ENCODE results near the gene TBCD. TPM values are rescaled to one million over a fixed set of nuclear protein-coding genes. Genes with fewer than 3 reads are reported as not detected.

Gene TBCD
- total RNA-seq, 2 experiments from 2014 or later = 71.8 to 75.3 TPM

DNA sequence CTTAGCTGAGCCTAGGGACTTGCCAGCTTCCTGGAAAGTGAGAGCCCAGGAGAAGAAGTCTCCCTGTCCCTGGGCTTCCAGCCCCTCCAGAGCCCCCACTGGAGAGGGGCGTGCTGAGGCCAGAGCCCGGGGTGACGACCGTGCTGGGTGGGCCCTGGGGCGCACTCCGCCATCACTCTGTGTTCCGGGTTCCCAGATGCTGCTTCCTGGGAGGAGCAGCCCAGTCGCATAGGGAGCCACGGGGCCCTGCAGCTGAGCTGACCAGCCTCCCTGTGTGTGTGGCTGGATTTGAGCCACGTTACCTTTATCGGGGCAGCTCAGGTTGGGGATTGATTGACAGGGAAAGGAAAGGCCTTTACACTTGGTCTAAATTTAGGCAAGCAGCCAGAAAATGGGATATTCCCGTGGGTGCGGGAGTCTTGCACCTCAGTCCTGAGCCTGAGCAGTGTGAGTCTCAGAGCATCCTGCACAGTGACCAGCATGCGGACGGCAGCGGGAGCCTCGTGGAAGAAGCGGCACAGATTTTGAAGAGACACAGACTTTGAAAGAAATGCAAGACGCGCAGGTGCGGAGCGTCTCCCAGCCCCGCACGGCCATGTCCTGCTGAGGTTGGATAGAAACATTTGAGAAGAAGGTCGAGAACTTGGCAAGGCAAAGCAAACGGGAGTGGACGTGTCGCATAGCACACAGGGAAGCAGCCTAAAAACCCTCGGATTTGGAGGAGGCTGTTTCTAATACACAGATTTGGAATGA lies 139.2 kb downstream of the TBCD start:
- no peak overlapping the region for H3K4me3 Mint-ChIP-seq
- DNase-seq = no peak
- no peaks in the 10 kb centered on the region for H3K27me3 Mint-ChIP-seq (ENCODE audit: low read depth)
- H3K27ac Mint-ChIP-seq = no peak overlapping the region
- H3K36me3 Mint-ChIP-seq (ENCODE audit: low read depth) = peaks cover 6% of the 10 kb centered on the region
- CTCF ChIA-PET = no interaction called here
- H3K4me1 Mint-ChIP-seq (ENCODE audit: low read depth) = peaks cover 37% of the 10 kb centered on the region
- intact Hi-C loops (cut with micrococcal nuclease) = loop anchor here (5.0 kb wide), 1 partner anchor 191 kb away; no protein-coding TSS in a partner anchor
- no peaks in the 10 kb centered on the region for H3K9me3 Mint-ChIP-seq

DNA sequence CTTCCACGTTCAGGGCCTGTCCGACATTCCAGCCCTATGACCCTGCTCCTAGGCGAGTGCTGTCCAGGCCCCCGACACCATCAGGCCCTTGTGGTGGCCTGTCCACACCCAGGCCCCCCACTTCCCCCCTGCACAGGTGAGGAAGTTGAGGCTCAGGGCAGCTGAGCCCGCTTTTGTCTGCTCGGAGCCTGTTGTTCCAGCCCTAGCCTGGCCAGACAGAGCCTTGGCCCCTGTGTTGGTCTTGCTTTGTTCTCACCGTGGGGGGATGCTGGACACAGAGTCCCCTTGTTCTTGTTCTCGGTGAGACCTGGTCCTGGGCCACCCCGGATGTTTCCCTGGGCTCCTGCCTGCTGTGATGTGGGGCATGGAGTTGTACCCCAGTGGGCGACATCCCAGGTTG lies 140.0 kb downstream of the TBCD start:
- H3K4me1 Mint-ChIP-seq (ENCODE audit: low read depth) = peaks cover 37% of the 10 kb centered on the region
- no peak for DNase-seq
- CTCF ChIA-PET = no interaction called here
- H3K4me3 Mint-ChIP-seq = no peak overlapping the region
- peaks cover 8% of the 10 kb centered on the region for H3K36me3 Mint-ChIP-seq (ENCODE audit: low read depth)
- H3K27me3 Mint-ChIP-seq (ENCODE audit: low read depth) = no peaks in the 10 kb centered on the region
- H3K27ac Mint-ChIP-seq = no peak overlapping the region
- intact Hi-C loops (cut with micrococcal nuclease) = loop anchor here (5.0 kb wide), 1 partner anchor 190 kb away; no protein-coding TSS in a partner anchor
- H3K9me3 Mint-ChIP-seq = no peaks in the 10 kb centered on the region

DNA sequence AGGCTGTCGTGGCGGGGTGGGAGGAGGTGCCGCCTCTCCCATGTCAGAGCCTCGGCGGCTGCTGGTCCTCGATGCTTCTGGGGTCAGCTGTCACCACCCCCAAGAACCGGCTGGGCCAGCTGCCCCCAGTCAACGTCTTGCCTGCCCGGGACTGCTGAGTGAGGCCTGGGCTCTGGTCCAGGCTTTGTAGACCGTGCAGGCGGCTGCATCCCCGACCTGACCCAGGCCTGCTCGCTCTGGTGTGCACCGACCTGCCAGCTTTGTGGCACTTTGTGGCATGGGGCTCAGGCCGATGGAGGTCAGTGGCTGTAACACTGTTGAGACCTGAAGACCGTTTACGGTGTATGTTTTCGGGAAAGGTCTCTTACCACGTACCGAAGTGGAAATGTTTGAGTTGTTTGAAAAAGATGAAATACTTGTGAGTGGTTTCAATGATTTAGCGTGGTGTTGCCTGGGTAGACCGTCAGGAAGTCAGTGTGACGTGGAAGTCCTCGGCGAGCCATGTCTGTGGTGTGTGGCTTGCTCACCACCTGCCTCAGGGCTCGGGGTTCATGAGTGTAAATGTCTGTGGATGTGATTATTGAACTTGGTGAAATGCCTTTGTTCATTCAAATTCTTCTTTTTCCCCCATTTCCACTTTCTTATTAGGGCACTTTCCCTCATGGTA lies 141.2 kb downstream of the TBCD start:
- peak; percentile 77 for DNase-seq
- intact Hi-C loops (cut with micrococcal nuclease) = loop anchor here (1.0 to 5.0 kb wide), 3 partner anchors 8 to 189 kb away; no protein-coding TSS in a partner anchor
- no peaks in the 10 kb centered on the region for H3K27me3 Mint-ChIP-seq (ENCODE audit: low read depth)
- peaks cover 39% of the 10 kb centered on the region for H3K4me1 Mint-ChIP-seq (ENCODE audit: low read depth)
- CTCF ChIA-PET = interaction anchor here (0.5 to 1.0 kb wide), 2 partner anchors 97 to 129 kb away, joined by 3 read pairs; no protein-coding TSS in a partner anchor
- H3K9me3 Mint-ChIP-seq = no peaks in the 10 kb centered on the region
- H3K36me3 Mint-ChIP-seq (ENCODE audit: low read depth) = peaks cover 10% of the 10 kb centered on the region
- peak overlapping the region; percentile 67 for H3K4me3 Mint-ChIP-seq
- H3K27ac Mint-ChIP-seq = peak overlapping the region; percentile 83

DNA sequence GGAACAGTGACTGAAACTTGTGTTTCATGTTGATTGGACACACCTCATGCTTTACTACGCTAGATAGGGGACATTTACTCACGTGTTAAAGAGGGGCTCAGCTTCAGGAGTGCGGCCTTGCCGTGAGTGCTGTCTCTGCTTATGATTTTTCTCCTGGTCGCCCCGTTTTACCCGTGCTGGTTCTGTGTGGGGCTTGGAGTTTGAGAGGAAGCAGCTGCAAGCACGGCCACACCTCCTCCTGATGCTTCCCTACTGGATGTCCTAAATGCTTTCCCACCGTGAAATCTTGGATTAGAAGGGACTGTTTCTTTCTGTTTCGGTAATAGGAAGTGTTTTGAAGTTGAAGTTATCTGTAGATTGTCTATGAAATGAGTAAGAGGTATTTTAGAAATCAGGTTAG lies 141.9 kb downstream of the TBCD start:
- H3K27ac Mint-ChIP-seq = peak overlapping the region; percentile 83
- peaks cover 12% of the 10 kb centered on the region for H3K36me3 Mint-ChIP-seq (ENCODE audit: low read depth)
- H3K4me3 Mint-ChIP-seq = peak overlapping the region; percentile 67
- H3K4me1 Mint-ChIP-seq (ENCODE audit: low read depth) = peaks cover 41% of the 10 kb centered on the region
- H3K9me3 Mint-ChIP-seq = no peaks in the 10 kb centered on the region
- H3K27me3 Mint-ChIP-seq (ENCODE audit: low read depth) = no peaks in the 10 kb centered on the region
- intact Hi-C loops (cut with micrococcal nuclease) = loop anchor here (1.0 to 5.0 kb wide), 3 partner anchors 8 to 189 kb away; no protein-coding TSS in a partner anchor
- DNase-seq = peak; percentile 37
- CTCF ChIA-PET = interaction anchor here (0.7 to 1.1 kb wide), 3 partner anchors 8 to 188 kb away, joined by 3 read pairs; no protein-coding TSS in a partner anchor

DNA sequence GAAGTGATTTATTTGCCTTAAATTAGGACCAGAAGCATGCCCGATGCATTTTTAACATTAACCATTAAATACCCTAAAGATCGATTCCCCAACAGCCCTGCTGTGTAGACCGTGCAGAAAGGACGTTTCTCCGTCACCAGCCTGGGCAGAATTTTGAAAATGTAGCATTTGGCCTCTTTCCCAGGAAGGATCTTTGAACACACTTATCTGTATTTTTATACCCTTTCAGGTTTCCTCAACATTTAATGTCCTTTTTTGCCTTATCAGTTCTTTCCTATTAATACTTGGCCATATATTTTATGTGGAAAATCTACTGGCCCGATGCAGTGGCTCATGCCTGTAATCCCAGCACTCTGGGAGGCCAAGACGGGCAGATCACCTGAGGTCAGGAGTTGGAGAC lies 142.5 kb downstream of the TBCD start:
- H3K4me1 Mint-ChIP-seq (ENCODE audit: low read depth) = peaks cover 41% of the 10 kb centered on the region
- H3K9me3 Mint-ChIP-seq = no peaks in the 10 kb centered on the region
- H3K4me3 Mint-ChIP-seq = peak overlapping the region; percentile 67
- intact Hi-C loops (cut with micrococcal nuclease) = loop anchor here (5.0 kb wide), 1 partner anchor 188 kb away; no protein-coding TSS in a partner anchor
- peaks cover 12% of the 10 kb centered on the region for H3K36me3 Mint-ChIP-seq (ENCODE audit: low read depth)
- H3K27ac Mint-ChIP-seq = peak overlapping the region; percentile 83
- H3K27me3 Mint-ChIP-seq (ENCODE audit: low read depth) = no peaks in the 10 kb centered on the region
- CTCF ChIA-PET = interaction anchor here (1.1 kb wide), 1 partner anchor 9 kb away, joined by 3 read pairs; no protein-coding TSS in a partner anchor
- DNase-seq = no peak

DNA sequence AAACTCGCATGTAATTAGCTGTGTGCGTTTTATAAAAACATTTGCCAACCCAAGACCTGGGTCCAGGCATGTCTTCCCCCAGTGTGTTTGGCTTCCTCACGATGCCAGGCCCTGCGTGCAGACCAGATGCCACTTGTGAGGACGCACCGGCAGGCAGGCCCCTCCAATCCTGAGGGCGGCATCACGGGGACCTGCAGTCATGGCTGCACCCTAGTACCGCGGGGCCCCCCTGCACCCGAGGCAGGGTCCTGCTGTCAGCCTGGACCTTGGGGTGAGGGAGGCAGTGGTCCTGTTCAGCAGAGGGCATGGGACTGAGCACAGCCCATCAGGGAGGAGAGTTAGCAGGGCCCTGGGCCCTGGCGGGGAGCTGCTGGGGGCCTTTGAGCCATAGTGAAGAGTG lies 143.2 kb downstream of the TBCD start:
- H3K27ac Mint-ChIP-seq = no peak overlapping the region
- no peak for DNase-seq
- H3K4me1 Mint-ChIP-seq (ENCODE audit: low read depth) = peaks cover 42% of the 10 kb centered on the region
- no peak overlapping the region for H3K4me3 Mint-ChIP-seq
- no peaks in the 10 kb centered on the region for H3K27me3 Mint-ChIP-seq (ENCODE audit: low read depth)
- intact Hi-C loops (cut with micrococcal nuclease) = no loop called here
- H3K36me3 Mint-ChIP-seq (ENCODE audit: low read depth) = peaks cover 12% of the 10 kb centered on the region
- H3K9me3 Mint-ChIP-seq = no peaks in the 10 kb centered on the region
- CTCF ChIA-PET = no interaction called here

DNA sequence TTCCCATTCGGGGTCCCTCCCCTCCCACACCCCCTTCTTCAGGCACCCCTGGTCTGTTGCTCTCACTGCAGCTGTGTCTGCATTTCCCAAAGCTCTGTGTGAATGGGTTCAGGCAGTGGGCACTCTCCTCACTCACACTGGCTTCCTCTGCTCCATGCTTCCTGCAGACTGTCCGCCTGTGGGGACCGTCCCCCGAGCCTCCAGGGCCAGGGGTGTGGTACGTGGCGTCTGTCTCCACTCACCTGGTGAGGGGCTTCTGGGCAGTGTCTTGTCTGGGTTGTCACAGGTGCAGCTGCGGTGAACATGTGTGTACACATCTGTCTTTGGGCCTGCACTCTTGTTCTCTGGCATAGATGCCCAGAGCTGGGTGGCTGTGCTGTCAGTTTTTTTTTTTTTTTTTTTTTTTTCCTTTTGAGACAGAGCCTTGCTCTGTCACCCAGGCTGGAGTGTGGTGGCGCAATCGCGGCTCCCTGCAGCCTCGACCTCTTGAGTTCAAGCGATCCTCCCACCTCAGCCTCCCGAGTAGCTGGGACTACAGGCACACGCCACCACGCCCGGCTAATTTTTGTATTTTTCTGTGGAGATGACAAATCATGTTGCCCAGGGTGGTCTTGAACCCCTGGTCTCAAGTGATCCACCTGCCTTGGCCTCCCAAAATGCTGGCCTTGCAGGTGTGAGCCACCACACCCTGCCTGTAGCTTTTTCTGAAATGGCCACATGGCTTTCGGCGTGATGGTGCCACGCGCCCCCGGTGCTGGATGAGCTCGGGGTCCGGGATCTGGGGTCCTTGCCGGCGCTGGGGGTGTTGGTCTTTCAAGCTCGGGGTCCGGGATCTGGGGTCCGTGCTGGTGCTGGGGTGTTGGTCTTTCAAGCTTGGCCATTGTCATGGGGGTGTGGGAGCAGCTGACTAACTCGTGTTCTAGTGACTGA lies 144.5 kb downstream of the TBCD start:
- H3K4me1 Mint-ChIP-seq (ENCODE audit: low read depth) = peaks cover 44% of the 10 kb centered on the region
- intact Hi-C loops (cut with micrococcal nuclease) = no loop called here
- H3K4me3 Mint-ChIP-seq = no peak overlapping the region
- H3K9me3 Mint-ChIP-seq = no peaks in the 10 kb centered on the region
- CTCF ChIA-PET = interaction anchor here (0.9 kb wide), 1 partner anchor 25 kb away, joined by 3 read pairs; no protein-coding TSS in a partner anchor
- peaks cover 17% of the 10 kb centered on the region for H3K36me3 Mint-ChIP-seq (ENCODE audit: low read depth)
- DNase-seq = no peak
- no peak overlapping the region for H3K27ac Mint-ChIP-seq
- no peaks in the 10 kb centered on the region for H3K27me3 Mint-ChIP-seq (ENCODE audit: low read depth)

DNA sequence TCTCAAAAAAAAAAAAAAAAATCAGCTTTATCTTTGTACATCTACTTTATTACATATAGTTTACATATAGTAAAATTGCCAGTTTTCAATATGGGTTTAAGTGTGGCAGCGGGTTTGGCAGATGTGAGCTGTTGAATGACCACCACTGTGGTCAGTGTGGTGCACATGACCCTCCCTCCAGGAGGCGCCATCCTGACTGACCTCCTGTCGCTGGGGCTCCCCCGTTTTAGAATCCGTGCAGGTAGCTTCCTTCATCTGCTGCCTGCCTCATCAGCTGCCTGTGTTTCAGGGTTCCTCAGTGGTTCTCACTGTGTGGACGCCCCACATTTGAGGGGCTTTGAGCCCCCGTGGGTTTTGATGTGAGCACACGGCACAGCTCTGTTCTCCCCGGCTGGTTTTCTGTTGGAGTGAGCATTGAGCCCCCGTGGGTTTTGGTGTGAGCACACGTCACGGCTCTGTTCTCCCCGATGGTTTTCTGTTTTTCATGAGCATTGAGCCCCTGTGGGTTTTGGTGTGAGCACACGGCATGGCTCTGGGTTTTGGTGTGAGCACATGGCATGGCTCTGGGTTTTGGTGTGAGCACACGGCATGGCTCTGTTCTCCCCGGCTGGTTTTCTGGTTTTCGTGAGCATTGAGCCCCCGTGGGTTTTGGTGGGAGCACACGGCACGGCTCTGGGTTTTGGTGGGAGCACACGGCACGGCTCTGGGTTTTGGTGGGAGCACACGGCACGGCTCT lies 145.8 kb downstream of the TBCD start:
- Mint-ChIP-seq H3K4me3 (no peak overlapping the region), H3K9me3 (no peaks in the 10 kb centered on the region), H3K4me1 (ENCODE audit: low read depth) (peaks cover 38% of the 10 kb centered on the region), H3K27me3 (ENCODE audit: low read depth) (no peaks in the 10 kb centered on the region), H3K27ac (no peak overlapping the region), H3K36me3 (ENCODE audit: low read depth) (peaks cover 17% of the 10 kb centered on the region)
- CTCF ChIA-PET = interaction anchor here (0.6 to 0.8 kb wide), 2 partner anchors 60 to 239 kb away, joined by 3 to 5 read pairs; no protein-coding TSS in a partner anchor
- intact Hi-C loops (cut with micrococcal nuclease) = no loop called here
- no peak for DNase-seq

DNA sequence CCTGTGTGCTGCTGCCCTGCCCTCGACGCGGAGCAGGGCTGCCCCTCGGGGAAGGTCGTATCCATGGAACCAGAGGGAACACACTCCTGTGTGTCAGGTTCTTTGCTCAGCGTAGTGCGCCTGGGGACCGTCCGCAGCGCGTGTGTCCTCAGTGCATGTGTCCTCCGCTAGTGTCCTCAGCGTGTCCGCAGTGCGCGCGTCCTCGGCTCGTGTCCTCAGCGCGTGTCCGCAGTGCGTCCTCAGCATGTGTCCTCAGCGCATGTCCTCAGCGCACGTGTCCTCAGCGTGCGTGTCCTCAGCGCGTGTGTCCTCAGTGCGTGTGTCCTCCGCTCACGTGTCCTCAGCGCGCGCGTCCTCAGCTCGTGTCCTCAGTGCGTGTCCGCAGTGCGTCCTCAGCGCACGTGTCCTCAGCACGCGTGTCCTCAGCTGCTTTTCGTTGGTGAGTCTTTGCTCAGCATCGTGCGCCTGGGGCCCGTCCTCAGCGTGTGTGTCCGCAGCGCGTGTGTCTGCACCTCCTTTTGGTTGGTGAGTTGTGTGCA lies 147.2 kb downstream of the TBCD start:
- Mint-ChIP-seq H3K4me1 (ENCODE audit: low read depth) (peaks cover 24% of the 10 kb centered on the region), H3K27me3 (ENCODE audit: low read depth) (no peaks in the 10 kb centered on the region), H3K4me3 (no peak overlapping the region), H3K27ac (no peak overlapping the region), H3K9me3 (no peaks in the 10 kb centered on the region), H3K36me3 (ENCODE audit: low read depth) (peaks cover 17% of the 10 kb centered on the region)
- intact Hi-C loops (cut with micrococcal nuclease) = no loop called here
- DNase-seq = no peak
- CTCF ChIA-PET = no interaction called here

DNA sequence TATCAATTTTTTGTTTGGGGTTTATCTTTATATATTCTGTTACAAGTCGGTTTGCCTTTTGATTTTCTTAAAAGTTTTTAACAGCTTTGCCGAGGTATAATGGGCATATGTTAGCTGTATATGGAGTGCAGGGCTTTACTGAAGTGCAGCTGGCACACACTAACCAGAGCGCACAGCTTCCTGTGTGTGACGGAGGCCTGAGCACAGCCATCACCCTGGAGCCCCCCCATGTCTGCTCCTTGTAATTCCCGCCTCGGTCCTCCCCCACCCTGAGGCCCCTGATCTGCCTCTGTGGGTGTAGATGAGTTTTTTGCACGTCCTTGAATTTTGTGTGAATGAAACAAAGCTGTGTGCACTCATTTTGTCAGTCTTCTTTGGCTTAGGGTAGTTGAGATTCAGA lies 148.1 kb downstream of the TBCD start:
- intact Hi-C loops (cut with micrococcal nuclease) = no loop called here
- Mint-ChIP-seq H3K27ac (no peak overlapping the region), H3K4me3 (no peak overlapping the region), H3K9me3 (no peaks in the 10 kb centered on the region), H3K36me3 (ENCODE audit: low read depth) (peaks cover 18% of the 10 kb centered on the region), H3K4me1 (ENCODE audit: low read depth) (peaks cover 16% of the 10 kb centered on the region), H3K27me3 (ENCODE audit: low read depth) (no peaks in the 10 kb centered on the region)
- CTCF ChIA-PET = no interaction called here
- no peak for DNase-seq

DNA sequence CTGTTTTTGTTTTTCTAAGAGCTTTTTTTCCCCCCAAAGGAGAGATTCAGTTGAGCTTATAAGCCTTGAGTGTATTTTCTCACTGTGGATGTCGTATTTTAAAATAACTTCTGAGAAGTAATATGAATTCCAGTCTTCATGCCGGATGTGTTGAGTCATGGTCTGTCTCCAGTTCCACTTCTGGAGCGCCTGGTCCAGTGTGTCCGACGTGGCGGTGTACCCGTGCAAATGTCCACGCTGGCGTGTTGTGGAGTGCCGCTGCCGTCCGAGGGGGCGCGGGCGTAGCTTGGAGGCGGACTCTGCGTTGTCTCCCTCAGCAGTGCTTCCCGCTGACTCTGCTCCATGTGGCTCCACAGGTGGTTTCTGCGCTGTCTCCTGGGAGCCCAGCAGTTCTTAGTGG lies 148.9 kb downstream of the TBCD start:
- peaks cover 15% of the 10 kb centered on the region for H3K36me3 Mint-ChIP-seq (ENCODE audit: low read depth)
- no peak overlapping the region for H3K27ac Mint-ChIP-seq
- peaks cover 10% of the 10 kb centered on the region for H3K4me1 Mint-ChIP-seq (ENCODE audit: low read depth)

More for the DNA sequence above, 148.9 kb downstream of the TBCD start:
- CTCF ChIA-PET = no interaction called here
- H3K27me3 Mint-ChIP-seq (ENCODE audit: low read depth) = no peaks in the 10 kb centered on the region
- no peak for DNase-seq
- H3K4me3 Mint-ChIP-seq = no peak overlapping the region
- no peaks in the 10 kb centered on the region for H3K9me3 Mint-ChIP-seq
- intact Hi-C loops (cut with micrococcal nuclease) = no loop called here
